BLaER1 treated with 17β-estradiol and CSF1 and Interleukin-3, amounts not matched to agents 10 nM and 100 nM (cell line): ENCODE results near the gene MT1H.
"Not testable (repeated sequence)": the region's sequence is repeated elsewhere in the genome, so short reads cannot be mapped to it uniquely, and the experiment has no call there.

Experiments used
- H3K27ac ChIP-seq, 11 experiments: shearing (Covaris generic); formaldehyde crosslinking; 2 replicates each; pipeline ENCODE4 v1.8.1; 2022
- H3K27me3 ChIP-seq, 11 experiments: shearing (Covaris generic); formaldehyde crosslinking; 2 replicates each; pipeline ENCODE4 v1.8.1; 2022
- H3K36me3 ChIP-seq, 11 experiments: shearing (Covaris generic); formaldehyde crosslinking; 2 replicates each; pipeline ENCODE4 v1.8.1; 2022
- H3K4me1 ChIP-seq, 10 experiments: shearing (Covaris generic); formaldehyde crosslinking; 2 replicates each; pipeline ENCODE4 v1.8.1; 2022
- H3K4me2 ChIP-seq, 11 experiments: shearing (Covaris generic); formaldehyde crosslinking; 2 replicates each; pipeline ENCODE4 v1.8.1; 2022
- H3K4me3 ChIP-seq, 10 experiments: shearing (Covaris generic); formaldehyde crosslinking; 2 replicates each; pipeline ENCODE4 v1.8.1; 2022
- H3K9ac ChIP-seq, 11 experiments: shearing (Covaris generic); formaldehyde crosslinking; 2 replicates each; pipeline ENCODE4 v1.8.1; 2022
- H3K9me3 ChIP-seq, 11 experiments: shearing (Covaris generic); formaldehyde crosslinking; replicated peaks in 1 of 11; 2 replicates each; pipeline ENCODE4 v1.8.1; 2022
- H4K20me1 ChIP-seq, 11 experiments: shearing (Covaris generic); formaldehyde crosslinking; 2 replicates each; pipeline ENCODE4 v1.8.1; 2022
- Cebpa-rat ChIP-seq, 11 experiments: shearing (Covaris generic); IDR thresholded peaks; 2 replicates each; pipeline ENCODE4 v1.8.1; 2022

Gene MT1H

GRCh38 chr16:56667581-56668571 is 1.7 kb upstream of the MT1H start, which contains the start of gene MT1G:
Gene MT1G, minus strand, starts transcription at chr16:56668065. Its CDS starts 72 bp downstream, at chr16:56667993.
- TF ChIP-seq Cebpa-rat (IDR thresholded peaks at IDR 0.05): no peak
- Histone ChIP-seq H3K9me3 (0 out of 22 replicates have a peak, but pooled peaks cover 0 to 4% (median 0%) of the 10 kb centered on the region in 11 experiments), H3K4me3 (peak within 1 kb of the TSS; percentile 20 to 45 (median 36); a peak in 16 of 20 replicates), H3K27ac (no peak within 1 kb of the TSS), H4K20me1 (peaks cover 0 to 35% (median 9%) of the 10 kb centered on the region in 11 experiments; a peak in 13 of 22 replicates), H3K9ac (no peak within 1 kb of the TSS), H3K27me3 (peaks cover 98 to 100% (median 100%) of the 10 kb centered on the region in 11 experiments), H3K4me2 (peak within 1 kb of the TSS; percentile 57 to 80 (median 68)), H3K36me3 (no peaks in the 10 kb centered on the region), H3K4me1 (peaks cover 23 to 55% (median 34%) of the 10 kb centered on the region in 10 experiments)

GRCh38 chr16:56669840-56670619 is 416 bp downstream of the MT1H start:
- Histone ChIP-seq H3K9ac (no peak overlapping the region), H3K27ac (no peak overlapping the region), H3K36me3 (no peaks in the 10 kb centered on the region), H3K9me3 (no peaks in the 10 kb centered on the region), H3K4me1 (peaks cover 28 to 73% (median 50%) of the 10 kb centered on the region in 10 experiments), H3K27me3 (peaks cover 82 to 97% (median 92%) of the 10 kb centered on the region in 11 experiments), H4K20me1 (peaks cover 0 to 35% (median 9%) of the 10 kb centered on the region in 11 experiments; a peak in 12 of 22 replicates), H3K4me2 (peak overlapping the region in 10 of 11 experiments; percentile 24 to 67 (median 38); a peak in 14 of 22 replicates), H3K4me3 (no peak overlapping the region)
- no peak for TF ChIP-seq Cebpa-rat (IDR thresholded peaks at IDR 0.05)

GRCh38 chr16:56670620-56670934 is 963 bp downstream of the MT1H start:
- H3K4me1 ChIP-seq: peaks cover 33 to 78% (median 55%) of the 10 kb centered on the region in 10 experiments
- TF ChIP-seq Cebpa-rat (IDR thresholded peaks at IDR 0.05): no peak
- H3K27ac ChIP-seq: no peak overlapping the region
- peak overlapping the region in 3 of 11 experiments; percentile 41 to 67 (median 50); a peak in 3 of 22 replicates for H3K4me2 ChIP-seq
- no peaks in the 10 kb centered on the region for H3K9me3 ChIP-seq
- H3K36me3 ChIP-seq: no peaks in the 10 kb centered on the region
- no peak overlapping the region for H3K4me3 ChIP-seq
- peaks cover 0 to 35% (median 9%) of the 10 kb centered on the region in 11 experiments; a peak in 12 of 22 replicates for H4K20me1 ChIP-seq
- peaks cover 82 to 97% (median 92%) of the 10 kb centered on the region in 11 experiments for H3K27me3 ChIP-seq
- H3K9ac ChIP-seq: no peak overlapping the region

GRCh38 chr16:56671691-56672090 is 2.1 kb downstream of the MT1H start:
- H3K9me3 ChIP-seq, H3K27ac ChIP-seq, H3K36me3 ChIP-seq, H3K4me3 ChIP-seq, H3K9ac ChIP-seq: not testable (repeated sequence)
- Histone ChIP-seq H3K4me1 (peaks cover 42 to 89% (median 65%) of the 10 kb centered on the region in 10 experiments), H3K27me3 (peaks cover 82 to 97% (median 92%) of the 10 kb centered on the region in 11 experiments), H4K20me1 (peaks cover 0 to 35% (median 9%) of the 10 kb centered on the region in 11 experiments; a peak in 12 of 22 replicates), H3K4me2 (peak overlapping the region in 4 of 11 experiments; percentile 85 to 92 (median 88); a peak in 6 of 22 replicates)

GRCh38 chr16:56672171-56672570 is 2.6 kb downstream of the MT1H start:
- Histone ChIP-seq H3K4me1 (peaks cover 42 to 90% (median 69%) of the 10 kb centered on the region in 10 experiments), H3K27me3 (peaks cover 82 to 97% (median 92%) of the 10 kb centered on the region in 11 experiments), H4K20me1 (peaks cover 0 to 34% (median 9%) of the 10 kb centered on the region in 11 experiments; a peak in 11 of 22 replicates), H3K4me2 (peak overlapping the region in 7 of 11 experiments; percentile 41 to 92 (median 85); a peak in 12 of 22 replicates)
- not testable (repeated sequence) for H3K36me3 ChIP-seq, H3K27ac ChIP-seq, H3K9me3 ChIP-seq, H3K4me3 ChIP-seq, H3K9ac ChIP-seq

GRCh38 chr16:56672761-56673536 is 3.3 kb downstream of the MT1H start:
- H4K20me1 ChIP-seq: peaks cover 0 to 32% (median 9%) of the 10 kb centered on the region in 11 experiments; a peak in 11 of 22 replicates

GRCh38 chr16:56673921-56674320 is 4.3 kb downstream of the MT1H start:
- Histone ChIP-seq H3K4me3 (no peak overlapping the region; a peak in 2 of 20 replicates), H3K27me3 (peaks cover 69 to 83% (median 78%) of the 10 kb centered on the region in 11 experiments)

More at GRCh38 chr16:56672761-56673536, 3.3 kb downstream of the MT1H start:
- H3K36me3 ChIP-seq: no peaks in the 10 kb centered on the region
- H3K4me2 ChIP-seq: peak overlapping the region in 9 of 11 experiments; percentile 13 to 92 (median 46); a peak in 14 of 22 replicates
- H3K9ac ChIP-seq: peak overlapping the region in 1 of 11 experiments; percentile 34; a peak in 1 of 22 replicates
- peaks cover 79 to 93% (median 88%) of the 10 kb centered on the region in 11 experiments for H3K27me3 ChIP-seq
- peak in 4 of 11 experiments; percentile 39 to 82 (median 54); a peak in 5 of 22 replicates for TF ChIP-seq Cebpa-rat (IDR thresholded peaks at IDR 0.05)
- no peak overlapping the region for H3K4me3 ChIP-seq
- no peaks in the 10 kb centered on the region for H3K9me3 ChIP-seq
- H3K4me1 ChIP-seq: peaks cover 36 to 86% (median 64%) of the 10 kb centered on the region in 10 experiments
- H3K27ac ChIP-seq: peak overlapping the region in 1 of 11 experiments; percentile 63; a peak in 1 of 22 replicates

GRCh38 chr16:56674570-56674969 is 5.0 kb downstream of the MT1H start:
- Histone ChIP-seq H3K27me3 (peaks cover 62 to 77% (median 72%) of the 10 kb centered on the region in 11 experiments), H3K9ac (peak overlapping the region in 3 of 11 experiments; percentile 63 to 80 (median 73); a peak in 6 of 22 replicates), H3K4me2 (peak overlapping the region in 8 of 11 experiments; percentile 82 to 97 (median 88); a peak in 15 of 22 replicates)

More at GRCh38 chr16:56673921-56674320, 4.3 kb downstream of the MT1H start:
- Histone ChIP-seq H4K20me1 (peaks cover 0 to 23% (median 5%) of the 10 kb centered on the region in 11 experiments; a peak in 10 of 22 replicates), H3K9me3 (no peaks in the 10 kb centered on the region), H3K27ac (peak overlapping the region in 4 of 11 experiments; percentile 32 to 67 (median 62); a peak in 6 of 22 replicates), H3K4me1 (peaks cover 31 to 76% (median 59%) of the 10 kb centered on the region in 10 experiments), H3K36me3 (no peaks in the 10 kb centered on the region), H3K4me2 (peak overlapping the region in 10 of 11 experiments; percentile 2 to 92 (median 51); a peak in 13 of 22 replicates), H3K9ac (peak overlapping the region in 2 of 11 experiments; percentile 51 to 56; a peak in 3 of 22 replicates)
- no peak for TF ChIP-seq Cebpa-rat (IDR thresholded peaks at IDR 0.05)

More at GRCh38 chr16:56674570-56674969, 5.0 kb downstream of the MT1H start:
- H3K36me3 ChIP-seq, H3K9me3 ChIP-seq: not testable (repeated sequence)
- Histone ChIP-seq H3K27ac (peak overlapping the region in 4 of 11 experiments; percentile 32 to 85 (median 68); a peak in 5 of 22 replicates), H3K4me3 (peak overlapping the region in 1 of 10 experiments; percentile 50; a peak in 2 of 20 replicates), H3K4me1 (peaks cover 25 to 70% (median 54%) of the 10 kb centered on the region in 10 experiments), H4K20me1 (peaks cover 0 to 17% (median 2%) of the 10 kb centered on the region in 11 experiments; a peak in 10 of 22 replicates)
